ENCODE measurements around the gene RNF31.

GRCh38 chr14:24206260-24207103 lies 59.2 kb downstream of the RNF31 start:
- no peak for TF ChIP-seq GATA2 (IDR thresholded peaks at IDR 0.05; ENCODE audit: low read depth, low read length)
- no peak for TF ChIP-seq GATA3 (IDR thresholded peaks at IDR 0.05; ENCODE audit: low read depth, low read length)

Measured in SH-SY5Y (cell line).